A549 (cell line): ENCODE results near the gene LTV1.

Source experiments
- CTCF ChIP-seq: fragments of >200 bp; sonication (Bioruptor Twin); formaldehyde crosslinking; IDR thresholded peaks from 3 replicates; pipeline ENCODE4 v1.5.1; 2016
- PHF8 ChIP-seq: fragments of 200-600 bp; sonication (generic); IDR thresholded peaks from 2 replicates; pipeline ENCODE4 v1.6.1; 2016; ENCODE audit warnings: low read depth, mild to moderate bottlenecking, antibody characterized with exemption, moderate library complexity, borderline replicate concordance

GRCh38 chr6:143838395-143838794 lies 4.7 kb upstream of the LTV1 start:
- TF ChIP-seq PHF8 (no peak), CTCF (no peak)
